Stomach (tissue), 4 donors: ENCODE measurements around the gene TM4SF5.

Experiments
- CTCF ChIP-seq, 7 experiments: fragments of 450-650 bp in 4 of 7; fragments of 200-600 bp in 3 of 7; sonication (generic) in 3 of 7; IDR thresholded peaks; one replicate each; pipeline ENCODE4 v1.5.1; 2016 to 2019; ENCODE audit warnings: antibody characterized with exemption in 7 of 7, control low read depth in 2 of 7, mild to moderate bottlenecking in 1 of 7
- POLR2A ChIP-seq, 4 donors: fragments of 450-650 bp; IDR thresholded peaks; one replicate each; pipeline ENCODE4 v1.6.1; 2016; ENCODE audit warnings: antibody characterized with exemption in 4 of 4, control low read depth in 2 of 4, mild to moderate bottlenecking in 1 of 4, moderate library complexity in 1 of 4

GRCh38 chr17:4741544-4741943, 30.1 kb upstream of the TM4SF5 start:
- no peak for TF ChIP-seq POLR2A (IDR thresholded peaks at IDR 0.05)
- TF ChIP-seq CTCF (IDR thresholded peaks at IDR 0.05), result no peak
